ENCODE results near the gene ASPSCR1. TPM values are rescaled to one million over a fixed set of nuclear protein-coding genes. Genes with fewer than 3 reads are reported as not detected.

Gene ASPSCR1
- total and polyA plus RNA-seq, 2 of the 13 experiments (the other 11 are each of a cell fraction or from before 2014, with no cell fraction given), result 274 to 314 TPM

DNA sequence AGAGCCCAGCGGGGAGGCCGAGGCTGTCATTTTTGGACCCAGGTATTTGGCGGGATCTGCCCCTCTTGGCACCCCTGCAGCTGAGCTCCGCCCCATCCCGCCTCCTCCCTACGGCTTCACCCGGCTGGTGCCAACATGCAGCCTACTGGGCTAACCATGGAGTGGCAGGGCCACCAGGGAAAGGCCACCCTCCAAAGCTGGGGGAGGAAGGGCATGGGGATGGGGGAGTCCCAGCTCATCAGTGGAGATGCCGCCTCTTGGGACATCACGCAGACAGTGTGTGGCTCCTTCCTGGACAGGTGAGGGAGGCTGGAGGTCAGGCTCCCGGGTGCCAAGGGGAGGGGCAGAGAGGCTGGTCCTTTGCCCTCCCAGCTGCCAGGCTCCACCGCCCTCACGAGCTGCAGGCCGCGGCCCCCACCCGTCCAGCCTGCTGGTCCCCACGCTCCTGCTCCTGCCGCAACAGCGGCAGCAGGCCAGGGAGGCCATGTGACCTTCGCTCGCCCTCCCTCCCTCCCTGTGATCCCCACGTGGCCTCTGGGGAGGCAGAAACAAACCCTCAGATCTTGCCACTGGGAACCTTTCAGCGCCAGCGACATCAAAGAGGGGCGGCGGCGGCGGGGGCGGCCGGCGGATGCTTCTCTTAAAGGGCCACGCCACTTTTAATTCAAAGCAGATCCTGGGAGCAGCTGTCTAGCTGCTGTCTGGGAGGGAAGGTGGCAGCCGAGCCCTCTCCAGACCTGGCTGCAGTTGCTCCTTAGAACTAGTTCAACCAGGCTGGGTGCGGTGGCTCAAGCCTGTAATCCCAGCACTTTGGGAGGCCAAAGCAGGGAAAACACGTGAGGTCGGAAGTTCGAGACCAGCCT, 9.7 kb upstream of the ASPSCR1 start (continued):
- TF ChIP-seq TEAD3 (CRISPR knock-in tag; optimal IDR thresholded peaks at IDR 0.05; ENCODE audit: borderline replicate concordance) (peak; percentile 64), NRL (CRISPR knock-in tag; IDR thresholded peaks at IDR 0.05; ENCODE audit: borderline replicate concordance) (0 out of 2 replicates have a peak, but pooled peaks have one; percentile 30), HHEX (CRISPR knock-in tag; IDR thresholded peaks at IDR 0.05) (0 out of 2 replicates have a peak, but pooled peaks have one; percentile 36), ERF (CRISPR knock-in tag; IDR thresholded peaks at IDR 0.05) (peak; percentile 93), ELF3 (CRISPR knock-in tag; IDR thresholded peaks at IDR 0.05) (peak; percentile 66), ZNF768 (CRISPR knock-in tag; IDR thresholded peaks at IDR 0.05) (peak; percentile 67; the same call in 1 of the 2 replicates), CREM (IDR thresholded peaks at IDR 0.05) (peak; percentile 81), CREM (CRISPR knock-in tag; IDR thresholded peaks at IDR 0.05) (no peak), RARA (CRISPR knock-in tag; IDR thresholded peaks at IDR 0.05) (peak; percentile 94), ESRRA (CRISPR knock-in tag; IDR thresholded peaks at IDR 0.05; ENCODE audit: low read depth) (peak; percentile 82), NFATC3 (CRISPR knock-in tag; IDR thresholded peaks at IDR 0.05) (no peak), ZBTB42 (CRISPR knock-in tag; IDR thresholded peaks at IDR 0.05) (peak; percentile 27; the same call in 1 of the 2 replicates), KLF9 (CRISPR knock-in tag; IDR thresholded peaks at IDR 0.05; ENCODE audit: low read depth) (0 out of 2 replicates have a peak, but pooled peaks have one; percentile 78), CCDC6 (CRISPR knock-in tag; IDR thresholded peaks at IDR 0.05) (peak; percentile 74; the same call in 1 of the 2 replicates), PHF5A (CRISPR knock-in tag; IDR thresholded peaks at IDR 0.05; ENCODE audit: low read depth, unreplicated experiment) (peak; percentile 52), YEATS4 (CRISPR knock-in tag; IDR thresholded peaks at IDR 0.05; ENCODE audit: borderline replicate concordance) (peak; percentile 95), ZNF567 (CRISPR knock-in tag; IDR thresholded peaks at IDR 0.05; ENCODE audit: borderline replicate concordance) (peak; percentile 50; the same call in 1 of the 2 replicates), MAX (IDR thresholded peaks at IDR 0.05) (peak; percentile 99), ZBTB38 (CRISPR knock-in tag; IDR thresholded peaks at IDR 0.05) (peak; percentile 98), ZSCAN31 (CRISPR knock-in tag; IDR thresholded peaks at IDR 0.05; ENCODE audit: low read depth) (peak; percentile 95), TCF12 (IDR thresholded peaks at IDR 0.05) (no peak), TCF12 (CRISPR knock-in tag; IDR thresholded peaks at IDR 0.05) (peak; percentile 92; the same call in 1 of the 2 replicates), ZMYM3 (CRISPR knock-in tag; IDR thresholded peaks at IDR 0.05) (peak; percentile 97), ISX (CRISPR knock-in tag; conservative IDR thresholded peaks at IDR 0.05) (no peak)
- TF ChIP-seq, protein P1, sequence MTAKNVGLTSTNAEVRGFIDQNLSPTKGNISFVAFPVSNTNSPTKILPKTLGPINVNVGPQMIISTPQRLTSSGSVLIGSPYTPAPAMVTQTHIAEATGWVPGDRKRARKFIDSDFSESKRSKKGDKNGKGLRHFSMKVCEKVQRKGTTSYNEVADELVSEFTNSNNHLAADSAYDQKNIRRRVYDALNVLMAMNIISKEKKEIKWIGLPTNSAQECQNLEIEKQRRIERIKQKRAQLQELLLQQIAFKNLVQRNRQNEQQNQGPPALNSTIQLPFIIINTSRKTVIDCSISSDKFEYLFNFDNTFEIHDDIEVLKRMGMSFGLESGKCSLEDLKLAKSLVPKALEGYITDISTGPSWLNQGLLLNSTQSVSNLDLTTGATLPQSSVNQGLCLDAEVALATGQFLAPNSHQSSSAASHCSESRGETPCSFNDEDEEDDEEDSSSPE (CRISPR knock-in tag; IDR thresholded peaks at IDR 0.05), result peak; percentile 90
- TF ChIP-seq, protein P2, sequence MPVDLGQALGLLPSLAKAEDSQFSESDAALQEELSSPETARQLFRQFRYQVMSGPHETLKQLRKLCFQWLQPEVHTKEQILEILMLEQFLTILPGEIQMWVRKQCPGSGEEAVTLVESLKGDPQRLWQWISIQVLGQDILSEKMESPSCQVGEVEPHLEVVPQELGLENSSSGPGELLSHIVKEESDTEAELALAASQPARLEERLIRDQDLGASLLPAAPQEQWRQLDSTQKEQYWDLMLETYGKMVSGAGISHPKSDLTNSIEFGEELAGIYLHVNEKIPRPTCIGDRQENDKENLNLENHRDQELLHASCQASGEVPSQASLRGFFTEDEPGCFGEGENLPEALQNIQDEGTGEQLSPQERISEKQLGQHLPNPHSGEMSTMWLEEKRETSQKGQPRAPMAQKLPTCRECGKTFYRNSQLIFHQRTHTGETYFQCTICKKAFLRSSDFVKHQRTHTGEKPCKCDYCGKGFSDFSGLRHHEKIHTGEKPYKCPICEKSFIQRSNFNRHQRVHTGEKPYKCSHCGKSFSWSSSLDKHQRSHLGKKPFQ (CRISPR knock-in tag; IDR thresholded peaks at IDR 0.05; ENCODE audit: insufficient replicate concordance), result no peak
